MCF 10A (cell line): ENCODE results near the gene PARD3. TPM values are rescaled to one million over a fixed set of nuclear protein-coding genes. Genes with fewer than 3 reads are reported as not detected.

Experiments used
- BruUV-seq: library from RNA; stranded (reverse); fragments of 400-500 nt; replicated peaks from 2 replicates; lab custom pipeline; 2021; lab: Mats Ljungman, UMichigan
- CTCF ChIA-PET: fragments of 300-600 bp; sonication (Branson Sonifier 250); formaldehyde crosslinking; extraction: SDS; loops from one replicate; lab custom pipeline; 2021; ENCODE audit warnings: antibody characterized with exemption, inconsistent platforms; lab: Yijun Ruan, JAX
- POLR2A ChIA-PET: fragments of 300-600, 350-650 bp; sonication (Branson Sonifier 250); formaldehyde crosslinking; extraction: SDS; loops from one replicate; lab custom pipeline; 2020; ENCODE audit warnings: antibody characterized with exemption, inconsistent platforms; lab: Yijun Ruan, JAX
- DNase-seq: peaks from one replicate; pipeline ENCODE4 v3.0.0-alpha.2; 2018; ENCODE audit not compliant: unreplicated experiment
- H3K27ac Mint-ChIP-seq: one replicate; pipeline ENCODE4 v1.8.0; 2022; ENCODE audit warnings: mild to moderate bottlenecking, low read depth, mixed read lengths; ENCODE audit not compliant: unreplicated experiment
- H3K27me3 Mint-ChIP-seq: one replicate; pipeline ENCODE4 v1.8.0; 2022; ENCODE audit warnings: mixed read lengths; ENCODE audit not compliant: insufficient read depth, unreplicated experiment
- H3K36me3 Mint-ChIP-seq: one replicate; pipeline ENCODE4 v1.8.0; 2022; ENCODE audit warnings: mild to moderate bottlenecking, moderate library complexity, mixed read lengths; ENCODE audit not compliant: insufficient read depth, unreplicated experiment
- H3K4me1 Mint-ChIP-seq: one replicate; pipeline ENCODE4 v1.8.0; 2022; ENCODE audit warnings: mixed read lengths; ENCODE audit not compliant: insufficient read depth, unreplicated experiment
- H3K4me3 Mint-ChIP-seq: one replicate; pipeline ENCODE4 v1.8.0; 2022; ENCODE audit warnings: mild to moderate bottlenecking, moderate library complexity, mixed read lengths; ENCODE audit not compliant: unreplicated experiment
- H3K9me3 Mint-ChIP-seq: one replicate; pipeline ENCODE4 v1.8.0; 2022; ENCODE audit warnings: mixed read lengths; ENCODE audit not compliant: unreplicated experiment
- intact Hi-C: fragments of 100-400 bp; cut with micrococcal nuclease; formaldehyde crosslinking; loops from 2 replicates; pipeline ENCODE4 v1.14.1; 2022
- total RNA-seq: library from RNA; stranded (reverse); gene quantifications from 2 replicates; pipeline ENCODE4 v1.2.3, GENCODE V29; 2022
- TF ChIP-seq, protein P1 (sequence below): fragments of 200-600 bp; IDR thresholded peaks from one replicate; pipeline ENCODE4 v1.8.0; 2022; ENCODE audit warnings: antibody characterized with exemption, mild to moderate bottlenecking; ENCODE audit not compliant: unreplicated experiment

Gene PARD3
- total RNA-seq, 1 experiment from 2014 or later, result 70.0 TPM

DNA sequence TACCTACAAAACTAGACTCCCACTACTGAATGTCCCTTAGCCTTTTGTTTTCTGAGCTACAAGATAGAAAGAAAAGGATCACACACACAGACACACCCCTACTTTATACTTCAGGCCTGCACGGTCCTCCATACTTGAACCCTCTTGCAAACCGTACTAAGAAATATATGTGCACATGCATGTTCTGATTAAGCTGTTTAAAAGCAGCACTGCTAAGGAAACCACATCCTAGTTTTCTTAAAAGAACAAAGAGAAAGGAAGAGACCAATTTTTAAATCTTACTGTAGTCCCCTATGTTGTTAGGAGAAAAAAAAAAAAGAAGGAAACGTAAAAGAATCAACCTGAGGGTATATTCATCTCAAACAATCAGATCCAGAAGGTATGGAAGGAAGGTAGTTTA is 501.2 kb downstream of the PARD3 start:
- intact Hi-C loops, result no loop called here
- DNase-seq, result no peak
- Mint-ChIP-seq H3K27me3 (no peaks in the 10 kb centered on the region), H3K4me1 (no peaks in the 10 kb centered on the region), H3K27ac (no peak overlapping the region), H3K9me3 (no peaks in the 10 kb centered on the region), H3K4me3 (no peak overlapping the region), H3K36me3 (peaks cover 48% of the 10 kb centered on the region)
- ChIA-PET POLR2A (no interaction called here), CTCF (interaction anchor here (0.6 kb wide), 1 partner anchor 70 kb away, joined by 3 read pairs; no protein-coding TSS in a partner anchor)
- BruUV-seq, result no TSS peak
- TF ChIP-seq, protein P1, sequence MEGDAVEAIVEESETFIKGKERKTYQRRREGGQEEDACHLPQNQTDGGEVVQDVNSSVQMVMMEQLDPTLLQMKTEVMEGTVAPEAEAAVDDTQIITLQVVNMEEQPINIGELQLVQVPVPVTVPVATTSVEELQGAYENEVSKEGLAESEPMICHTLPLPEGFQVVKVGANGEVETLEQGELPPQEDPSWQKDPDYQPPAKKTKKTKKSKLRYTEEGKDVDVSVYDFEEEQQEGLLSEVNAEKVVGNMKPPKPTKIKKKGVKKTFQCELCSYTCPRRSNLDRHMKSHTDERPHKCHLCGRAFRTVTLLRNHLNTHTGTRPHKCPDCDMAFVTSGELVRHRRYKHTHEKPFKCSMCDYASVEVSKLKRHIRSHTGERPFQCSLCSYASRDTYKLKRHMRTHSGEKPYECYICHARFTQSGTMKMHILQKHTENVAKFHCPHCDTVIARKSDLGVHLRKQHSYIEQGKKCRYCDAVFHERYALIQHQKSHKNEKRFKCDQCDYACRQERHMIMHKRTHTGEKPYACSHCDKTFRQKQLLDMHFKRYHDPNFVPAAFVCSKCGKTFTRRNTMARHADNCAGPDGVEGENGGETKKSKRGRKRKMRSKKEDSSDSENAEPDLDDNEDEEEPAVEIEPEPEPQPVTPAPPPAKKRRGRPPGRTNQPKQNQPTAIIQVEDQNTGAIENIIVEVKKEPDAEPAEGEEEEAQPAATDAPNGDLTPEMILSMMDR, result no peak

DNA sequence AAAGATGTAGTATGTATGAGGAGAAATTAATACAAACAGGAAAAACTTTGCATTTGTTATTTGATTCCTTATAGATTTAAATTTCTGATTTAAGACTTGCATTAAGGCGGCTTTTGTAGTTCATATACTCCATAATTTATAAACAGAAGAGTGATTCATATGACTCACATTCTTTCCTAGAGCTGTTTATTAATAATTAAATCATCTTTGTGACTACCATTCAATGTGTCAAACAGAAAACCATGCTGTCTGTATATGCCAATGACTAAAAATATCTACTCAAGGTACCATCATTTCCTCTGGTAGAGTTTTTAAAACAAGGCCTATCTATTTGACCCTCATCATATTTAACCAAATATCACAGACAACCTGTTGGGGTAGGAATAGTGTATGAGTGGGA is 501.7 kb downstream of the PARD3 start:
- Mint-ChIP-seq H3K27ac (no peak overlapping the region), H3K27me3 (no peaks in the 10 kb centered on the region), H3K4me1 (no peaks in the 10 kb centered on the region), H3K36me3 (peaks cover 53% of the 10 kb centered on the region), H3K9me3 (no peaks in the 10 kb centered on the region), H3K4me3 (no peak overlapping the region)
- no peak for DNase-seq
- CTCF ChIA-PET, result no interaction called here
- BruUV-seq, result no TSS peak
- POLR2A ChIA-PET, result no interaction called here
- TF ChIP-seq, protein P1, result no peak
- intact Hi-C loops, result no loop called here

DNA sequence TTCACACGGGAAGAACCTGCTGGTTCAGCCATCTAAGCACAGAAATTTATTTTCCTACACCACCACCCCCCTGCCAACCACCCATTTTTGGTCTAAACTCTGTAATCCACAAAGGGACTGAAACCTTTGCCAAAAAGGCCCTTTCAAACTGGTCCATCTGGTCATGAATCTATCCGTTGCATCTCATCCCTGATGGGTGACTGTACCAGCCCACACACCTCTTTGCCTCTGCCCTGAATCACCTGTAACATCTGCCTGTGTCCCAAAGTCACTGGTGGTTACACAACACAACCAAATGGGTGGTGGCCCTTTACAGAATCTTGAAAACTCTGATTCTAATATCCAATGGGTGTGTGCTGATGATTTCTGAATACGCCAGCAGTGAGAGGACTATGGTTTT is 503.4 kb downstream of the PARD3 start:
- Mint-ChIP-seq H3K36me3 (peaks cover 40% of the 10 kb centered on the region), H3K4me1 (no peaks in the 10 kb centered on the region), H3K27me3 (no peaks in the 10 kb centered on the region), H3K4me3 (no peak overlapping the region), H3K9me3 (no peaks in the 10 kb centered on the region), H3K27ac (no peak overlapping the region)
- TF ChIP-seq, protein P1, result no peak
- POLR2A ChIA-PET, result no interaction called here
- intact Hi-C loops, result no loop called here
- BruUV-seq, result no TSS peak
- DNase-seq, result no peak
- CTCF ChIA-PET, result no interaction called here

DNA sequence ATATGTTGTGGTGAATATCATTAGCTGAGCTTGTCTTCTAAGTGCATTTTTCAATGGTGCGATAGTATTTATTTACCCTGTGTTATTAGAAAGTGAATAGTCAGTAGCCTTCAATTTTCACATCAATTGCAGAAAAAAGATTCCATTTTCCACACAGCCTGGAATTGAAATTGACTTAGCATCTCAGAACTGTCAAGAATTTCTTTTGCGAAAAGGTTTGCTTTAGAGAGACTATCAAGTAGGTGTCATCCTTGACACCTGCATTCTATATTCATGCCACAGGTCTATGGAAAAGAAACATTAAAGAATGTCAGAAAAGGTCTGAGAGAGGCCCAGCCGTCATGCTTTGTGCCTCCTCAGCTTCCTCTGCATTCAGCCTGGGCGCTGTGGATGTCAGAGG is 504.9 kb downstream of the PARD3 start:
- Mint-ChIP-seq H3K4me1 (no peaks in the 10 kb centered on the region), H3K4me3 (no peak overlapping the region), H3K9me3 (no peaks in the 10 kb centered on the region), H3K36me3 (peaks cover 31% of the 10 kb centered on the region), H3K27ac (no peak overlapping the region), H3K27me3 (no peaks in the 10 kb centered on the region)
- DNase-seq, result no peak
- BruUV-seq, result no TSS peak
- TF ChIP-seq, protein P1, result no peak
- ChIA-PET POLR2A (interaction anchor here (1.2 kb wide), 1 partner anchor 10 kb away, joined by 3 read pairs; no protein-coding TSS in a partner anchor), CTCF (no interaction called here)
- intact Hi-C loops, result no loop called here
